A549 (cell line): Measurements from ENCODE around the gene CD160.

ENCODE experiments used
- EP300 ChIP-seq, 2 experiments: fragments of >200 bp; sonication (Bioruptor Twin); formaldehyde crosslinking; IDR thresholded peaks; 2 replicates in 1 of 2; 3 replicates in 1 of 2; pipeline ENCODE4 v1.6.1; 2016 to 2017
- HMGXB4 ChIP-seq: fragments of 250-450 bp; sonication (Bioruptor Pico); IDR thresholded peaks from 2 replicates; pipeline ENCODE4 v1.5.0; 2021; ENCODE audit warnings: mild to moderate bottlenecking, moderate library complexity, borderline replicate concordance
- MAFK ChIP-seq: fragments of 450-650 bp; IDR thresholded peaks from 2 replicates; pipeline ENCODE4 v1.6.1; 2014; ENCODE audit not compliant: partially characterized antibody
- TF ChIP-seq, protein P1 (sequence below): fragments of >200 bp; sonication (Bioruptor Twin); formaldehyde crosslinking; IDR thresholded peaks from 3 replicates; pipeline ENCODE4 v1.5.1; 2016

GRCh38 chr1:145717833-145718232 lies 1.5 kb upstream of the CD160 start:
- TF ChIP-seq HMGXB4 (CRISPR knock-in tag) (no peak), MAFK (no peak), EP300 (IDR thresholded peaks at IDR 0.05) (no peak)
- TF ChIP-seq, protein P1, sequence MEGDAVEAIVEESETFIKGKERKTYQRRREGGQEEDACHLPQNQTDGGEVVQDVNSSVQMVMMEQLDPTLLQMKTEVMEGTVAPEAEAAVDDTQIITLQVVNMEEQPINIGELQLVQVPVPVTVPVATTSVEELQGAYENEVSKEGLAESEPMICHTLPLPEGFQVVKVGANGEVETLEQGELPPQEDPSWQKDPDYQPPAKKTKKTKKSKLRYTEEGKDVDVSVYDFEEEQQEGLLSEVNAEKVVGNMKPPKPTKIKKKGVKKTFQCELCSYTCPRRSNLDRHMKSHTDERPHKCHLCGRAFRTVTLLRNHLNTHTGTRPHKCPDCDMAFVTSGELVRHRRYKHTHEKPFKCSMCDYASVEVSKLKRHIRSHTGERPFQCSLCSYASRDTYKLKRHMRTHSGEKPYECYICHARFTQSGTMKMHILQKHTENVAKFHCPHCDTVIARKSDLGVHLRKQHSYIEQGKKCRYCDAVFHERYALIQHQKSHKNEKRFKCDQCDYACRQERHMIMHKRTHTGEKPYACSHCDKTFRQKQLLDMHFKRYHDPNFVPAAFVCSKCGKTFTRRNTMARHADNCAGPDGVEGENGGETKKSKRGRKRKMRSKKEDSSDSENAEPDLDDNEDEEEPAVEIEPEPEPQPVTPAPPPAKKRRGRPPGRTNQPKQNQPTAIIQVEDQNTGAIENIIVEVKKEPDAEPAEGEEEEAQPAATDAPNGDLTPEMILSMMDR: no peak
